ENCODE data around the gene ZNF324B.

DNA sequence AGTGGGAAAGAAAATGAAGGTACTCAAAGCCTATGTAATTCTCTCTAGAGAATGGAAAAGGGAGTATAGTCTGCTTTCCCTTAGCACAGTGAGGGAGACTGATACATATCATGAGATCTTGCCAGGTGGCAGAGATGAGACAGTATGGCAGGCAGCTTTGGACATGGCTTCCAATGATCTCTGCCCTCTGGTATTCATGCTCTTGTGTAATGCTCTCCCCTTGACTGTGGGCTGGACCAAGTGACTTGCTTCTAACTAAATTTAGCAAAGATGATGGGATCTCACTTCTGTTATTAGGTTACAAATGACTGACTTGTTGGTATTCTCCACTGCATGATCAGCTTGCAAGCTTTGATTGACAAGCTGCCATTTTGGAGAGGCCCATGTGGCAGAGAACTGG, 21.7 kb upstream of the ZNF324B start:
- TF ChIP-seq, protein P1, sequence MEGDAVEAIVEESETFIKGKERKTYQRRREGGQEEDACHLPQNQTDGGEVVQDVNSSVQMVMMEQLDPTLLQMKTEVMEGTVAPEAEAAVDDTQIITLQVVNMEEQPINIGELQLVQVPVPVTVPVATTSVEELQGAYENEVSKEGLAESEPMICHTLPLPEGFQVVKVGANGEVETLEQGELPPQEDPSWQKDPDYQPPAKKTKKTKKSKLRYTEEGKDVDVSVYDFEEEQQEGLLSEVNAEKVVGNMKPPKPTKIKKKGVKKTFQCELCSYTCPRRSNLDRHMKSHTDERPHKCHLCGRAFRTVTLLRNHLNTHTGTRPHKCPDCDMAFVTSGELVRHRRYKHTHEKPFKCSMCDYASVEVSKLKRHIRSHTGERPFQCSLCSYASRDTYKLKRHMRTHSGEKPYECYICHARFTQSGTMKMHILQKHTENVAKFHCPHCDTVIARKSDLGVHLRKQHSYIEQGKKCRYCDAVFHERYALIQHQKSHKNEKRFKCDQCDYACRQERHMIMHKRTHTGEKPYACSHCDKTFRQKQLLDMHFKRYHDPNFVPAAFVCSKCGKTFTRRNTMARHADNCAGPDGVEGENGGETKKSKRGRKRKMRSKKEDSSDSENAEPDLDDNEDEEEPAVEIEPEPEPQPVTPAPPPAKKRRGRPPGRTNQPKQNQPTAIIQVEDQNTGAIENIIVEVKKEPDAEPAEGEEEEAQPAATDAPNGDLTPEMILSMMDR (IDR thresholded peaks at IDR 0.05), result no peak
- no peak for TF ChIP-seq HOXB5 (CRISPR knock-in tag; IDR thresholded peaks at IDR 0.05)
- no peak for TF ChIP-seq RAD21 (conservative IDR thresholded peaks at IDR 0.05 in 1 of 2, IDR thresholded peaks at IDR 0.05 in 1 of 2)
- no peak for TF ChIP-seq RCOR1 (IDR thresholded peaks at IDR 0.05; ENCODE audit: low read depth, low read length)
- no peak for TF ChIP-seq KDM1A (IDR thresholded peaks at IDR 0.05; ENCODE audit: low read depth)
- no peak for TF ChIP-seq MAX (IDR thresholded peaks at IDR 0.05)

Measured in A549 (cell line).